Mesendoderm (in vitro differentiated cells): ENCODE results near the gene MRPL16.
"Not testable (repeated sequence)": the region's sequence is repeated elsewhere in the genome, so short reads cannot be mapped to it uniquely, and the experiment has no call there.

Source experiments
- DNase-seq: peaks from one replicate; pipeline ENCODE4 v3.0.0; 2013
- H2AK5ac ChIP-seq: 2 replicates; pipeline ENCODE4 v1.6.1; 2013; ENCODE audit warnings: low read length, inconsistent platforms
- H2BK120ac ChIP-seq: 2 replicates; pipeline ENCODE4 v1.6.1; 2013; ENCODE audit warnings: low read depth, mild to moderate bottlenecking, low read length, moderate library complexity, mixed read lengths
- H2BK15ac ChIP-seq: replicated peaks from 2 replicates; pipeline ENCODE4 v1.6.1; 2013; ENCODE audit warnings: low read depth, mild to moderate bottlenecking, moderate library complexity
- H2BK5ac ChIP-seq: 2 replicates; pipeline ENCODE4 v1.6.1; 2013; ENCODE audit warnings: low read length, inconsistent platforms
- H3K18ac ChIP-seq: 2 replicates; pipeline ENCODE4 v1.6.1; 2013; ENCODE audit warnings: mild to moderate bottlenecking, low read length, mixed read lengths
- H3K23ac ChIP-seq: one replicate; pipeline ENCODE4 v1.6.1; 2013; ENCODE audit warnings: low read length
- H3K27ac ChIP-seq: 2 replicates; pipeline ENCODE4 v1.5.1; 2013; ENCODE audit warnings: low read depth, mild to moderate bottlenecking, inconsistent platforms, low read length, moderate library complexity
- H3K27me3 ChIP-seq: 2 replicates; pipeline ENCODE4 v1.6.1; 2013; ENCODE audit warnings: low read length, control low read depth, mild to moderate bottlenecking, inconsistent platforms; ENCODE audit not compliant: insufficient read depth, poor library complexity
- H3K36me3 ChIP-seq: 2 replicates; pipeline ENCODE4 v1.6.1; 2013; ENCODE audit warnings: low read length, inconsistent platforms; ENCODE audit not compliant: control insufficient read depth, insufficient read depth
- H3K4ac ChIP-seq: one replicate; pipeline ENCODE4 v1.6.1; 2013; ENCODE audit warnings: low read depth, mild to moderate bottlenecking, low read length, moderate library complexity
- H3K4me1 ChIP-seq: 2 replicates; pipeline ENCODE4 v1.6.1; 2013; ENCODE audit warnings: low read depth, low read length, inconsistent platforms; ENCODE audit not compliant: control insufficient read depth
- H3K4me2 ChIP-seq: 2 replicates; pipeline ENCODE4 v1.6.1; 2013; ENCODE audit warnings: low read length
- H3K4me3 ChIP-seq: 2 replicates; pipeline ENCODE4 v1.5.1; 2013; ENCODE audit warnings: mild to moderate bottlenecking, low read length
- H3K56ac ChIP-seq: one replicate; pipeline ENCODE4 v1.6.1; 2013; ENCODE audit warnings: low read length
- H3K79me1 ChIP-seq: 2 replicates; pipeline ENCODE4 v1.6.1; 2013; ENCODE audit warnings: low read length, inconsistent platforms
- H3K79me2 ChIP-seq: 2 replicates; pipeline ENCODE4 v1.6.1; 2013; ENCODE audit warnings: mild to moderate bottlenecking, low read length; ENCODE audit not compliant: control insufficient read depth, insufficient read depth
- H3K9ac ChIP-seq: 2 replicates; pipeline ENCODE4 v1.6.1; 2013; ENCODE audit warnings: low read length, inconsistent platforms
- H4K5ac ChIP-seq: one replicate; pipeline ENCODE4 v1.6.1; 2013; ENCODE audit warnings: low read length
- H4K8ac ChIP-seq: one replicate; pipeline ENCODE4 v1.6.1; 2013; ENCODE audit warnings: low read depth, mild to moderate bottlenecking, control low read depth, low read length, moderate library complexity
- WGBS: extraction: QIAGEN DNeasy Blood & Tissue Kit; methylation state at CpG from one replicate; pipeline ENCODE4 v1.1.7; 2013; ENCODE audit warnings: low lambda C conversion rate, missing lambda C conversion rate; ENCODE audit not compliant: insufficient coverage; ENCODE audit errors: extremely low coverage; 5-methylcytosine and 5-hydroxymethylcytosine counted together

Gene MRPL16

GRCh38 chr11:59849551-59849950 is 39.0 kb upstream of the MRPL16 start:
- not testable (repeated sequence) for H3K23ac ChIP-seq, H2BK15ac ChIP-seq, H3K27ac ChIP-seq, H3K79me1 ChIP-seq, H3K79me2 ChIP-seq, H3K36me3 ChIP-seq, H2AK5ac ChIP-seq, H3K4me3 ChIP-seq, H4K5ac ChIP-seq, H3K4me1 ChIP-seq, H3K27me3 ChIP-seq, H3K4me2 ChIP-seq, H4K8ac ChIP-seq, H3K4ac ChIP-seq, H2BK120ac ChIP-seq, DNase-seq, H3K9ac ChIP-seq, H2BK5ac ChIP-seq, H3K56ac ChIP-seq, H3K18ac ChIP-seq
- WGBS, result no CpG with 5 or more reads among the region's 2 CpGs

GRCh38 chr11:59849129-59849528 is 38.6 kb upstream of the MRPL16 start:
- H3K79me2 ChIP-seq, result no peaks in the 10 kb centered on the region
- no peak overlapping the region for H3K18ac ChIP-seq
- no peak overlapping the region for H3K23ac ChIP-seq
- no peak overlapping the region for H2AK5ac ChIP-seq
- H3K4ac ChIP-seq, result no peak overlapping the region
- no peak overlapping the region for H2BK15ac ChIP-seq
- H3K4me2 ChIP-seq, result no peak overlapping the region
- H3K27me3 ChIP-seq, result no peaks in the 10 kb centered on the region
- no peak overlapping the region for H3K56ac ChIP-seq
- no peaks in the 10 kb centered on the region for H3K36me3 ChIP-seq
- no peaks in the 10 kb centered on the region for H3K4me1 ChIP-seq
- H3K79me1 ChIP-seq, result no peaks in the 10 kb centered on the region
- no peak overlapping the region for H4K8ac ChIP-seq
- no peak overlapping the region for H2BK120ac ChIP-seq
- no peak overlapping the region for H2BK5ac ChIP-seq
- H3K27ac ChIP-seq, result no peak overlapping the region
- no peak overlapping the region for H3K9ac ChIP-seq
- no peak overlapping the region for H3K4me3 ChIP-seq
- DNase-seq, result no peak
- WGBS, result no CpG with 5 or more reads among the region's 2 CpGs
- H4K5ac ChIP-seq, result no peak overlapping the region

- H3K56ac ChIP-seq, H3K79me1 ChIP-seq, H3K27me3 ChIP-seq, H3K4me3 ChIP-seq, DNase-seq, H2BK5ac ChIP-seq, H3K4me2 ChIP-seq, H3K36me3 ChIP-seq, H3K18ac ChIP-seq, H2BK15ac ChIP-seq, H2BK120ac ChIP-seq, H3K79me2 ChIP-seq, H2AK5ac ChIP-seq, H3K23ac ChIP-seq, H3K4me1 ChIP-seq, H3K27ac ChIP-seq, H3K4ac ChIP-seq, H4K8ac ChIP-seq, H3K9ac ChIP-seq, H4K5ac ChIP-seq: not testable (repeated sequence)
- no CpG with 5 or more reads among the region's 6 CpGs for WGBS
These were observed 37.9 kb upstream of the MRPL16 start for GRCh38 chr11:59848439-59848838.

- Histone ChIP-seq H3K4me2 (no peak overlapping the region), H3K4me3 (no peak overlapping the region), H3K4ac (no peak overlapping the region), H3K56ac (no peak overlapping the region), H3K27me3 (no peaks in the 10 kb centered on the region), H3K27ac (no peak overlapping the region), H3K23ac (no peak overlapping the region), H3K9ac (no peak overlapping the region), H3K36me3 (no peaks in the 10 kb centered on the region), H4K5ac (no peak overlapping the region), H4K8ac (no peak overlapping the region), H3K18ac (no peak overlapping the region), H3K79me1 (no peaks in the 10 kb centered on the region), H2AK5ac (no peak overlapping the region), H3K79me2 (no peaks in the 10 kb centered on the region), H2BK120ac (no peak overlapping the region), H2BK5ac (no peak overlapping the region), H3K4me1 (no peaks in the 10 kb centered on the region), H2BK15ac (no peak overlapping the region)
- no peak for DNase-seq
- WGBS, result no CpG with 5 or more reads among the region's 3 CpGs
These were observed 37.0 kb upstream of the MRPL16 start for GRCh38 chr11:59847626-59848025.

- H3K27ac ChIP-seq, result no peak overlapping the region
- no peaks in the 10 kb centered on the region for H3K79me2 ChIP-seq
- H3K56ac ChIP-seq, result no peak overlapping the region
- H3K4me1 ChIP-seq, result no peaks in the 10 kb centered on the region
- no peak overlapping the region for H3K9ac ChIP-seq
- H4K8ac ChIP-seq, result no peak overlapping the region
- WGBS, result no CpG with 5 or more reads among the region's 5 CpGs
- H3K27me3 ChIP-seq, result no peaks in the 10 kb centered on the region
- H3K23ac ChIP-seq, result no peak overlapping the region
- H2BK15ac ChIP-seq, result no peak overlapping the region
- H2BK5ac ChIP-seq, result no peak overlapping the region
- no peak overlapping the region for H3K18ac ChIP-seq
- H3K79me1 ChIP-seq, result no peaks in the 10 kb centered on the region
- no peaks in the 10 kb centered on the region for H3K36me3 ChIP-seq
- no peak overlapping the region for H2BK120ac ChIP-seq
- no peak overlapping the region for H3K4me2 ChIP-seq
- H4K5ac ChIP-seq, result no peak overlapping the region
- no peak overlapping the region for H3K4ac ChIP-seq
- DNase-seq, result no peak
- no peak overlapping the region for H2AK5ac ChIP-seq
- no peak overlapping the region for H3K4me3 ChIP-seq
These were observed 36.0 kb upstream of the MRPL16 start for GRCh38 chr11:59846556-59846955.

- WGBS, result no CpG with 5 or more reads among the region's 4 CpGs
- no peaks in the 10 kb centered on the region for H3K27me3 ChIP-seq
- H2BK15ac ChIP-seq, result no peak within 1 kb of the TSS
- H3K18ac ChIP-seq, result no peak within 1 kb of the TSS
- no peak within 1 kb of the TSS for H3K4ac ChIP-seq
- no peak within 1 kb of the TSS for H3K4me3 ChIP-seq
- no peak within 1 kb of the TSS for H2BK5ac ChIP-seq
- H3K27ac ChIP-seq, result no peak within 1 kb of the TSS
- DNase-seq, result no peak
- H3K4me1 ChIP-seq, result no peaks in the 10 kb centered on the region
- H3K79me1 ChIP-seq, result no peaks in the 10 kb centered on the region
- no peak within 1 kb of the TSS for H3K56ac ChIP-seq
- H2AK5ac ChIP-seq, result no peak within 1 kb of the TSS
- no peak within 1 kb of the TSS for H4K8ac ChIP-seq
- H3K9ac ChIP-seq, result no peak within 1 kb of the TSS
- H4K5ac ChIP-seq, result no peak within 1 kb of the TSS
- no peak within 1 kb of the TSS for H2BK120ac ChIP-seq
- no peaks in the 10 kb centered on the region for H3K36me3 ChIP-seq
- H3K23ac ChIP-seq, result no peak within 1 kb of the TSS
- H3K4me2 ChIP-seq, result no peak within 1 kb of the TSS
- no peaks in the 10 kb centered on the region for H3K79me2 ChIP-seq
These were observed 34.8 kb upstream of the MRPL16 start, which contains the start of gene CBLIF for GRCh38 chr11:59845399-59845798. TSS of gene CBLIF (minus strand) at chr11:59845499. CDS start at chr11:59845453, 46 bp downstream.
